ENCODE data around the gene TMEM205.
"Not testable (repeated sequence)": the region's sequence is repeated elsewhere in the genome, so short reads cannot be mapped to it uniquely, and the experiment has no call there.

DNA sequence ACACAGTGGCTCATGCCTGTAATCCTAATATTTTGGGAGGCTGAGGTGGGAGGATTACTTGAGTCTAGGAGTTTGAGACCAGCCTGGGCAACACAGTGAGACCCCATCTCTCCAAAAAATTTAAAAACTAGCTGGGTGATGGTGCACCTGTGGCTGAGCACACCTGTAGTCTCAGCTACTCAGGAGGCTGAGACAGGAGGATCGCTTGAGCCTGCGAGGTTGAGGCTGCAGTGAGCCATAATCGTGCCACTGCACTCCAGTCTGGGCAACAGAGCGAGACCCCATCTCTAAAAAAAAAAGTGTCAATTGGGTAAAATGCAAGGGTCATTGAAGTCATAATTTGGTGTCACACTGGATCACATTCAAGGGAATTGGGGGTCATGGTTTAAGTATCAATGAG is 8.0 kb upstream of the TMEM205 start:
- not testable (repeated sequence) for TF ChIP-seq CTCF, POLR2A (IDR thresholded peaks at IDR 0.05)

Data from thyroid gland (tissue), 4 donors.